ENCODE data around the gene ZSCAN21. TPM values are rescaled to one million over a fixed set of nuclear protein-coding genes. Genes with fewer than 3 reads are reported as not detected.

ZSCAN21 gene
- total RNA-seq, 1 experiment from 2014 or later = 24.3 TPM

DNA sequence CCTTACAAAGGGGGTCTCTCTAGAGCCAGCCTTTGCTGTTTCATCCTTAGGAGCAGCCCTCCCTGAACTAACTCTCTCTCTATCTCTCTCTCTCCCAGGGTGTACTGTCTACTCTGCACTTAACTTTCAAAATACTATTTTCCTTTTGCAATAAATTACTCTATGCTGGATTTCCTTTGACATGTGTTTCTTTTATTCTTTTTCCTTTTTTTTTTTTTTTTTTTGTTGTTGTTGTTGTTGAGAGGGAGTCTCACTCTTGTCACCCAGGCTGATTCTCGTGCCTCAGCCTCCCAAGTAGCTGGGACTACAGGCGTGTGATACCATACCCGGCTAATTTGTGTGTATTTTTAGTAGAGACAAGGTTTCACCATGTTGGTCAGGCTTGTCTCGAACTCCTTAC, 33.4 kb downstream of the ZSCAN21 start:
- H2AFZ ChIP-seq (ENCODE audit: low read length) = no peak overlapping the region
- no peak overlapping the region for H4K5ac ChIP-seq (ENCODE audit: insufficient read length, low read depth, low read length)
- H3K27ac Mint-ChIP-seq = peak overlapping the region; percentile 90 to 99 (median 94); a peak in 5 of 7 replicates
- H2BK12ac ChIP-seq (ENCODE audit: insufficient read length, low read depth, low read length) = no peak overlapping the region
- H3K27ac ChIP-seq (ENCODE audit: insufficient read length, low read depth, low read length) = no peak overlapping the region
- H4K8ac ChIP-seq (replicated peaks; ENCODE audit: insufficient read length, low read depth, low read length) = no peak overlapping the region
- no peak overlapping the region for H2BK20ac ChIP-seq (ENCODE audit: low read depth, low read length, poor library complexity, severe bottlenecking)
- no peak overlapping the region for H2BK5ac ChIP-seq (ENCODE audit: insufficient read length, low read length)
- TF ChIP-seq, protein P1, sequence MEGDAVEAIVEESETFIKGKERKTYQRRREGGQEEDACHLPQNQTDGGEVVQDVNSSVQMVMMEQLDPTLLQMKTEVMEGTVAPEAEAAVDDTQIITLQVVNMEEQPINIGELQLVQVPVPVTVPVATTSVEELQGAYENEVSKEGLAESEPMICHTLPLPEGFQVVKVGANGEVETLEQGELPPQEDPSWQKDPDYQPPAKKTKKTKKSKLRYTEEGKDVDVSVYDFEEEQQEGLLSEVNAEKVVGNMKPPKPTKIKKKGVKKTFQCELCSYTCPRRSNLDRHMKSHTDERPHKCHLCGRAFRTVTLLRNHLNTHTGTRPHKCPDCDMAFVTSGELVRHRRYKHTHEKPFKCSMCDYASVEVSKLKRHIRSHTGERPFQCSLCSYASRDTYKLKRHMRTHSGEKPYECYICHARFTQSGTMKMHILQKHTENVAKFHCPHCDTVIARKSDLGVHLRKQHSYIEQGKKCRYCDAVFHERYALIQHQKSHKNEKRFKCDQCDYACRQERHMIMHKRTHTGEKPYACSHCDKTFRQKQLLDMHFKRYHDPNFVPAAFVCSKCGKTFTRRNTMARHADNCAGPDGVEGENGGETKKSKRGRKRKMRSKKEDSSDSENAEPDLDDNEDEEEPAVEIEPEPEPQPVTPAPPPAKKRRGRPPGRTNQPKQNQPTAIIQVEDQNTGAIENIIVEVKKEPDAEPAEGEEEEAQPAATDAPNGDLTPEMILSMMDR (conservative IDR thresholded peaks at IDR 0.05) = no peak
- no peaks in the 10 kb centered on the region for H3K79me1 ChIP-seq (ENCODE audit: insufficient read depth, low read depth, low read length, poor library complexity, severe bottlenecking)
- WGBS (ENCODE audit: extremely low coverage, insufficient read length, low lambda C conversion rate) = no CpG with 5 or more reads among the region's 4 CpGs
- peak overlapping the region; percentile 40 for H3K18ac ChIP-seq (ENCODE audit: insufficient read length, low read depth, low read length)
- peaks cover 28% of the 10 kb centered on the region for H3K79me2 ChIP-seq (ENCODE audit: insufficient read depth, low read length)
- H3K4me2 ChIP-seq (ENCODE audit: insufficient read depth, insufficient read length, low read length) = peak overlapping the region; percentile 4
- H3K27me3 Mint-ChIP-seq (ENCODE audit: low read depth) = no peaks in the 10 kb centered on the region; the same call in 1 of the 2 replicates
- no peak overlapping the region for H2AK5ac ChIP-seq (ENCODE audit: insufficient read length, low read length)
- peaks cover 15 to 27% of the 10 kb centered on the region in 2 experiments for H3K4me1 Mint-ChIP-seq
- peaks cover 29 to 30% (median 30%) of the 10 kb centered on the region in 3 experiments for H3K36me3 Mint-ChIP-seq (ENCODE audit: insufficient read depth in 1 of 3, low read depth in 3 of 3)
- no peak overlapping the region for H4K91ac ChIP-seq (ENCODE audit: insufficient read length, low read depth, low read length)
- no peaks in the 10 kb centered on the region for H4K20me1 ChIP-seq (ENCODE audit: control insufficient read depth, insufficient read depth, insufficient read length)
- H3K23me2 ChIP-seq (ENCODE audit: insufficient read length, low read depth, low read length, poor library complexity, severe bottlenecking) = peaks cover 6% of the 10 kb centered on the region
- peaks cover 3% of the 10 kb centered on the region; the same call in 1 of the 2 replicates for H3K4me1 ChIP-seq (ENCODE audit: insufficient read depth, low read length)
- no peaks in the 10 kb centered on the region for H3K9me3 ChIP-seq (ENCODE audit: control insufficient read depth, low read depth, low read length)
- no peak overlapping the region for H3K23ac ChIP-seq (ENCODE audit: insufficient read length, low read depth, low read length)
- no peak overlapping the region for H2BK120ac ChIP-seq (ENCODE audit: low read depth, low read length, poor library complexity, severe bottlenecking)
- no peak for DNase-seq
- H3K4ac ChIP-seq (ENCODE audit: low read depth, low read length) = no peak overlapping the region
- no peak overlapping the region for H3K56ac ChIP-seq (ENCODE audit: insufficient read length, low read depth, low read length)
- peaks cover 0 to 20% of the 10 kb centered on the region in 2 experiments; a peak in 4 of 5 replicates for H3K9me3 Mint-ChIP-seq
- peak overlapping the region; percentile 91 to 98; a peak in 4 of 5 replicates for H3K4me3 Mint-ChIP-seq
- H3K14ac ChIP-seq (ENCODE audit: insufficient read depth, low read length) = no peak overlapping the region
- no peak overlapping the region for H3T11ph ChIP-seq (ENCODE audit: low read length)
- no peaks in the 10 kb centered on the region for H3K27me3 ChIP-seq (ENCODE audit: insufficient read depth, low read length)
- no peak overlapping the region for H3K9ac ChIP-seq (ENCODE audit: extremely low read depth, insufficient read length, low read length)
- H2BK15ac ChIP-seq (ENCODE audit: low read depth, low read length) = no peak overlapping the region
